Activated CD4-positive, alpha-beta T cell treated with anti-CD3 and anti-CD28 coated beads, Interleukin-2, Interleukin-6, amounts not matched to agents 100 ng/mL and 50 ng/mL, durations not matched to agents 16 hours and 8 hours (primary cell): ENCODE results near the gene MAJIN.

ENCODE experiments used
- DNase-seq: peaks from one replicate; pipeline ENCODE4 v3.0.0-alpha.2; 2020

Gene MAJIN

DNA sequence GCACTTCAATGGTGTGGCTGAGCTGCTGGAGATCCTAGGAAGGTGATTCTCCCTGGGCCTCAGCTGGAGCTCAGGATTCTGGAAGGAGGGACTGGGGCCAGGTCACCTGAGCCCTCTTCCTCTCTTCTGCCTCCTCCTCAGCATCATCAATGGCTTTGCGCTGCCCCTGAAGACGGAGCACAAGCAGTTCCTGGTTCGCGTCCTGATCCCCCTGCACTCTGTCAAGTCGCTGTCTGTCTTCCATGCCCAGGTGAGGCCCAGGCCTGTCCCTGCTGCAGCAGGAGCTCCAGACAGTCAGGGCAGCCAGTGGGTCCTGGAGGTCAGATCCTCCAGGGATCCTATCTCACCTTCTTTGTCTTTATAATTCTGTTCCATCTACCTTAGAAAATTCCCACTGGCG, 41.6 kb downstream of the MAJIN start:
- DNase-seq = no peak

GRCh38 chr11:64929625-64930024, 42.3 kb downstream of the MAJIN start:
- no peak for DNase-seq

DNA sequence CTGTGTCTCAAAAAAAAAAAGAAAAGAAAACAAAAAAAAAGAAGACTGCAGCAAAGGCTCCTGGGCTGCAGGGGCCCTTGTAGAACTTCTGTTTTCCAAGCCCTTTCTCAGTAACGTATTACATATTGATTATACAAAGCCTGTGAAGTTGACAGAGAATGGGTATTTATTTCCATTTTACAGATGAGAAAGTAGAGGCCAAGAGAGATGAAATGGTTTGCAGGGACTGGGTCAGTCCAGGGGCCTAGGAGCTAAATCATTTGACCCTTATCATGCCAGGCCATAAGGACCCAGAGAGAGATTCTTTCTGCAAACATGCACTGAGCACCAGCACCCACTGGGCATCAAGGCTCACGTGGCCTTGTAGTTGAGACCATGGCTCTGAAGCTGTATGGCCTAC, 43.0 kb downstream of the MAJIN start:
- DNase-seq = no peak

- no peak for DNase-seq
These were observed 45.2 kb downstream of the MAJIN start for GRCh38 chr11:64926689-64927088.

GRCh38 chr11:64925536-64926436, 46.1 kb downstream of the MAJIN start:
- DNase-seq = no peak

GRCh38 chr11:64924910-64925284, 47.0 kb downstream of the MAJIN start:
- peak; percentile 11 for DNase-seq

GRCh38 chr11:64923944-64924909, 47.7 kb downstream of the MAJIN start, which contains the start of gene PPP2R5B:
PPP2R5B (plus strand) TSS chr11:64924689; CDS start chr11:64925735, 1,046 bp downstream.
- DNase-seq = peak; percentile 90

DNA sequence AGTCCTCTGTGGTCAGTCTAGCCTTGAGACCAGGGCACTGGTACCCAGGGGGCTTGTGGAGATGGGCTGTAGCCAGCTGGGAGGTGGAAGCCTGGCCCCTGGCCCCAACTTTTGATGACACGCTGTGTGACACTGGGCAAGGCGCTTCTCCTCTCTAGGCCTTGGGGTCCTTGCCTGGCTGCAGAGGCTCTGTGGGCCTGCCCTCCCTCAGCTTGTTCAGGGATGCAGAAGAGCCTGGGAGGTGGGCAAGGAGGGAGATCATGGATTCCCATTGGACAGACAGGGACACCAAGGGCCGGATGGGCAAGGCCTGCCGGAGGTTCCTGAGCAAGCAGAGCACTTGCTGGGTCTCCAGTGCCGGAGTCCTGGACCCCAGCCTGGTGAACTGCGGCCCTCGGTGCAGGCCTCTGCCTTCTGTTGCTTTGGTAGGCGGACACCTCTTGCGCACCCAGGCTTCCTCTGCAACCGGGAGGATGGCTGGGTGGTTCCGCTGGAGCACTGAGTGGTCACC, 48.7 kb downstream of the MAJIN start:
- DNase-seq = no peak

DNA sequence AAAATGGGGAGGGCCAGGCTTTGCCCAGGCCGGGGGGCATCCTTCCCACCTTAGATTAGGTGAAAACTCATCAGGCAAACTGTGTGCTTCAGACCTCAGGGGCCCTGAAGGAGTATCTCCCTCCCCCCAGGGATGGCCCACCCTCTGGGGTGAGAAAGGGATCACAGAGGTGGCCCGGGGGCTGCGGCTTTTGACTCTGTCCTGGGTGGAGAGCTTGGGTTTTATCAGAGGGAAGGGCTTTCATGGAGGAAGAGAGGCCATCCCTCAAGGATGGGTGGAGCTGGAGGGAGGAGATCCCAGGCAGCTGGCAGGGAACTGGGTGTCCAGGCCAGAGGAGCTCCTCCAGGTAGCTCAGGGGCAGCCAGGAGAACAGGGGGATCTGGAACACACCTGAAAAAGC, 50.5 kb downstream of the MAJIN start:
- no peak for DNase-seq

- no peak for DNase-seq
These were observed 51.8 kb downstream of the MAJIN start for GRCh38 chr11:64920124-64920523.

DNA sequence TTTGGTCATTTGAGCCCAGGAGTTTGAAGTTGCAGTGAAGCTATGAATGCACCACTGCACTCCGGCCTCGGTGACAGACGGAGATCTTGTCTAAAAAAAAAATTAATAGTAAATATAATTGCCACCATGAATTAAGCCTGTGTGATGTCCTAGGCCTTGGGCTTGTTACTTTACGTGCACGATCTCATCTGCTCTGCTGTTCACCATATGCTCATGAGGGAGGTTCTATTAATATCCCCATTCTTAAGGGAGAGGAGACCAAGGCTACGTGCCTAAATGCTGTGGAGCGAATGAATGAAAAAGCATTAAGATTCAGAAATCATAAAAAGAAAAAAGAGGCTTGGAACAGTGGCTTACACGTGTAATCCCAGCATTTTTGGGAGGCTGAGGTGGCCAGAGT, 52.3 kb downstream of the MAJIN start:
- no peak for DNase-seq

DNA sequence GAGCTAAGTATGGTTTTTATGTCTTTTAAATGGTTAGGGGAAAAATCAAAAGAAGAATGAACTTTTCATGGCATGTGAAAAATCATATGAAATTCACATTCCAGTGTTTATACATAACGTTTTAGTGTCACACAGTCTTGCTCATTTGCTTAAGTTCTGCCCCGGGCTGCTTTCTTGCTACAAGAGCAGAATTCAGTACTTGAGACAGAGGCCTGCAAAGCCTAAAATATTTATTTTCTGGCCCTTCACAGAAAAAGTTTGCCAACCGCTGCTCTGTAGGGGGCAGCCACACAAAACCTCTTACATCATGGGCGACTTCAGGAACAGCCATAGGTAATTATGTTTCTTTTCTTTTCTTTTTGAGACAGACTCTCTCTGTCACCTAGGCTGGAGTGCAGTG, 53.9 kb downstream of the MAJIN start:
- peak; percentile 17 for DNase-seq

- no peak for DNase-seq
These were observed 54.3 kb downstream of the MAJIN start for GRCh38 chr11:64917663-64917995.

- peak; percentile 99 for DNase-seq
These were observed 54.9 kb downstream of the MAJIN start, which contains the start of gene ATG2A for GRCh38 chr11:64916775-64917662. ATG2A (minus strand) TSS chr11:64917209; CDS start chr11:64917135, 74 bp downstream.

- peak; percentile 56 for DNase-seq
These were observed 55.7 kb downstream of the MAJIN start for GRCh38 chr11:64916040-64916774.

DNA sequence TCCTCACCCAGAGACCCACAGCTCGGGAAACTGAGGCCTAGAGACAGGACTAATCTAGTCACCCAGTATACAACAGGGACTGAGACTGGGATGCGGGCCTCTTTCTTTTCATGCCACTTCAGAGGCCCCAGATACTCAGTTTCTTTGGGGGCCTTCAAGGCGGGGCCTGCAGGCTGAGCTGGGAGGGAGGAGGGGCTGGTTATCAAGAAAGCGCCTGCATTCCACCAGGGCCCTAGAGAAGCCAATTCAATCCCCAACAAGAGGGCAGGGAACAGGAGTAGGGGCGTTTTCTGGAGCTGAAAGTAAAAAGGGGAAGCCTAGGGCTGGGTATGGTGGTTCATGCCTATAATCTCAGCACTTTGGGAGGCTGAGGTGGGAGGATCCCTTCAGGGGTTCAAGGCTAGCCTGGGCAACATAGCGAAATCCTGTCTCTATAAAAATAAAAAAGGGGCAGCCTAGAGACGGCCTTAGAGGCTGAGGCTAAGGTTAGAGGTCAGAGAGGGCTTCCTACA, 56.5 kb downstream of the MAJIN start:
- DNase-seq = no peak

DNA sequence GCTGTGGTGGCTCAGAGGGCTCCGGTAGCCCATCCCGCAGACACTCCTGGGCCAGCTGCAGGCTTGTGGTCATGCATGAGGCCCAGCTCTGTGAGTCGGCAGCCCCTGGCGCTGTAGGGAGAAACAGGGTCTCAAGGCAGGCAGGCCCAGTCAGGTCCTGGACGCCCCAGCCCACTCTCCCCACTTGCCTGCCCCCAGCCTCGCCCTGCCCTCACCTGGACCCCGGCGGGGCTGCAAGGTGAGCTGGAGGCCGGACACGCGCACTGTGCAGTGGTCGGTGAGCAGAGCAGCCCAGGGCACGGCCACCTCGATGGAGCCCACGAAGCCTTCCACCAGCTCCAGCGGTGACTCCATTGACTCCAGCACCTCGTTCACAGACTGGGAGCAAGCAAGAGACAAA, 57.8 kb downstream of the MAJIN start:
- DNase-seq = no peak

- no peak for DNase-seq
These were observed 58.7 kb downstream of the MAJIN start for GRCh38 chr11:64913171-64913727.

GRCh38 chr11:64911689-64912088, 60.2 kb downstream of the MAJIN start:
- no peak for DNase-seq

DNA sequence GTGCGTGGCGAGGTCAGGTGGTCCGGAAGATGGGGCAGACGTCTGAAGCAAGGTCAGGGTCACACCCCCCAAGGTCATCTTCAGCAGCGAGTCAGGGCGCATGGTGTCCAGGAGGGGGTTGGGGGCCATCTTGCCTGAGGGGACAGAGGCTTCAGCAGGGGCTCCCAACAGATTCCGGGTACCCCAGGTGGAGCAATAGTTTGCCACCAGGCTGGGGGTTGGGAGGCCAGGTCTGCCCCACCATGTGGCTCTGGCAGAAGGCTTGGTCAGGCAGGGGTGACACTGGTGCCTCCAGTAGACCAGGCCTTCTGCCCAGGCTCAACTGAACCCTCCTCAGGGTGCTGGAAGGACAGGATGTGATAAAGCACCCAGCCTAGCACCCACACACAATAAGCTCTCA, 60.8 kb downstream of the MAJIN start:
- no peak for DNase-seq
